HepG2 (cell line): Measurements from ENCODE around the gene CDK14. TPM values are rescaled to one million over a fixed set of nuclear protein-coding genes. Genes with fewer than 3 reads are reported as not detected.

Source experiments
- ATAC-seq: fragments of 200-7000 bp; cut with Tn5 transposase; 3 replicates; pipeline ENCODE4 v1.9.1; 2020; ENCODE audit warnings: mild to moderate bottlenecking, moderate library complexity
- BruUV-seq: library from RNA; stranded (reverse); fragments of 400-500 nt; replicated peaks from 2 replicates; lab custom pipeline; 2021; lab: Mats Ljungman, UMichigan
- CTCF ChIA-PET: fragments of 300-600 bp; formaldehyde crosslinking; extraction: SDS; loops from one replicate; lab custom pipeline; 2021; ENCODE audit warnings: low total read pairs, inconsistent platforms, low intra/inter-chr PET ratio; lab: Yijun Ruan, JAX
- POLR2A ChIA-PET: fragments of 350-600 bp; sonication (Branson Sonifier 250); formaldehyde crosslinking; loops from one replicate; lab custom pipeline; 2020; ENCODE audit warnings: antibody characterized with exemption, inconsistent platforms; lab: Yijun Ruan, JAX
- DNase-seq: peaks from one replicate; pipeline ENCODE4 v3.0.0-alpha.2; 2015; ENCODE audit warnings: low spot score
- FAIRE-seq: peaks from 3 replicates; lab custom pipeline; 2011; peaks lifted over from hg19 to GRCh38; lab: Jason Lieb, UNC
- H2AFZ ChIP-seq: one replicate; pipeline ENCODE4 v1.6.1; 2011; ENCODE audit warnings: low read length, inconsistent platforms
- H3K27ac ChIP-seq: fragments of 300-600 bp; 3 replicates; pipeline ENCODE4 v1.8.0; 2011; ENCODE audit warnings: mixed run types, mild to moderate bottlenecking, mixed read lengths, low read length, inconsistent platforms; ENCODE audit not compliant: insufficient read depth; ENCODE audit errors: extremely low read length
- H3K27me3 ChIP-seq, 2 experiments: fragments of 200-600 bp in 1 of 2; 2 replicates in 1 of 2; 3 replicates in 1 of 2; pipeline versions ENCODE4 v1.6.0 to v1.8.0; 2011; ENCODE audit warnings: low read length in 2 of 2, mild to moderate bottlenecking in 2 of 2, moderate library complexity in 2 of 2, inconsistent platforms in 1 of 2; ENCODE audit not compliant: insufficient read depth in 2 of 2, control insufficient read depth in 1 of 2
- H3K36me3 ChIP-seq, 2 experiments: fragments of 200-600 bp in 1 of 2; replicated peaks in 1 of 2; 2 replicates in 1 of 2; 3 replicates in 1 of 2; pipeline versions ENCODE4 v1.5.1 to v1.8.0; 2011; ENCODE audit warnings: low read length in 2 of 2, inconsistent platforms in 1 of 2; ENCODE audit not compliant: insufficient read depth in 2 of 2, control insufficient read depth in 1 of 2
- H3K4me1 ChIP-seq: 2 replicates; pipeline ENCODE4 v1.5.1; 2012; ENCODE audit warnings: low read length, inconsistent platforms; ENCODE audit not compliant: insufficient read depth
- H3K4me2 ChIP-seq: 2 replicates; pipeline ENCODE4 v1.6.0; 2011; ENCODE audit warnings: low read depth, low read length, inconsistent platforms
- H3K4me3 ChIP-seq, 3 experiments: fragments of 200-600 bp in 1 of 3; sonication (generic), shearing (Covaris generic) in 1 of 3; replicated peaks in 1 of 3; 2 replicates each; pipeline ENCODE4 v1.5.1; 2011 to 2016; ENCODE audit warnings: low read length in 3 of 3, inconsistent platforms in 2 of 3, low read depth in 2 of 3, mild to moderate bottlenecking in 2 of 3, control low read depth in 1 of 3, mixed read lengths in 1 of 3; ENCODE audit not compliant: insufficient read depth in 1 of 3
- H3K79me2 ChIP-seq: one replicate; pipeline ENCODE4 v1.6.1; 2011; ENCODE audit warnings: low read length, inconsistent platforms; ENCODE audit not compliant: insufficient read depth
- H3K9ac ChIP-seq: 2 replicates; pipeline ENCODE4 v1.6.0; 2011; ENCODE audit warnings: mild to moderate bottlenecking, low read depth, low read length, inconsistent platforms; ENCODE audit not compliant: insufficient read depth
- H3K9me3 ChIP-seq: 2 replicates; pipeline ENCODE4 v1.5.1; 2012; ENCODE audit warnings: mild to moderate bottlenecking, low read length
- H4K20me1 ChIP-seq: 2 replicates; pipeline ENCODE4 v1.6.0; 2011; ENCODE audit warnings: inconsistent platforms, mild to moderate bottlenecking, low read length, moderate library complexity; ENCODE audit not compliant: insufficient read depth
- ATF1 ChIP-seq: IDR thresholded peaks from 2 replicates; pipeline ENCODE4 v1.6.1; 2016; ENCODE audit warnings: mild to moderate bottlenecking, control low read depth
- ATM ChIP-seq: fragments of 450-650 bp; IDR thresholded peaks from 2 replicates; pipeline ENCODE4 v1.7.1; 2017; ENCODE audit warnings: mild to moderate bottlenecking, borderline replicate concordance
- ESRRA ChIP-seq: sonication (generic); formaldehyde crosslinking; IDR thresholded peaks from 2 replicates; pipeline ENCODE4 v1.5.1; 2020; ENCODE audit warnings: mild to moderate bottlenecking, low read depth, missing genetic modification reagents
- HCFC1 ChIP-seq: fragments of 150-350 bp; IDR thresholded peaks from 2 replicates; pipeline ENCODE4 v1.6.1; 2014; ENCODE audit warnings: low read depth, low read length
- KMT2A ChIP-seq: sonication (generic); formaldehyde crosslinking; IDR thresholded peaks from 2 replicates; pipeline ENCODE4 v1.4.0; 2020; ENCODE audit warnings: missing genetic modification reagents
- PTBP1 ChIP-seq: fragments of 200-400 bp; formaldehyde crosslinking; IDR thresholded peaks from 2 replicates; pipeline ENCODE4 v1.6.1; 2018; ENCODE audit warnings: low read length, low read depth; ENCODE audit not compliant: poor library complexity, severe bottlenecking
- SKI ChIP-seq: fragments of 450-650 bp; IDR thresholded peaks from one replicate; pipeline ENCODE4 v1.6.1; 2018; ENCODE audit warnings: mild to moderate bottlenecking; ENCODE audit not compliant: partially characterized antibody
- ZFP62 ChIP-seq: sonication (generic); formaldehyde crosslinking; IDR thresholded peaks from 2 replicates; pipeline ENCODE4 v1.4.0; 2020; ENCODE audit warnings: missing genetic modification reagents
- WGBS: methylation state at CpG from one replicate; pipeline ENCODE4 v1.1.6; 2017; ENCODE audit warnings: low lambda C conversion rate; 5-methylcytosine and 5-hydroxymethylcytosine counted together
- in situ Hi-C: cut with HindIII; loops from 2 replicates; pipeline ENCODE4 v1.10.0; 2017; ENCODE audit warnings: low pct_unique_long_range_greater_than_20kb; ENCODE audit not compliant: extremely low pct_ligation_motif_present
- intact Hi-C: fragments of 100-400 bp; cut with micrococcal nuclease; formaldehyde crosslinking; loops from one replicate; pipeline ENCODE4 v1.10.0; 2022; ENCODE audit not compliant: unreplicated experiment
- polyA plus RNA-seq, 8 experiments: library from polyadenylated mRNA; depleted of rRNA in 3 of 8; stranded (reverse) in 7 of 8; unstranded in 1 of 8; fragments of >200 nt; fragmentation: Illumina TruSeq in 4 of 8; extraction: Trizol in 4 of 8; gene quantifications; 2 replicates each; pipeline versions ENCODE4 v1.2.1 to v1.2.3, GENCODE V29; 2011 to 2016; ENCODE audit warnings: low read depth in 4 of 8, missing spikeins in 1 of 8, mixed read lengths in 1 of 8; ENCODE audit not compliant: insufficient read depth in 1 of 8
- total RNA-seq, 5 experiments: library from RNA; depleted of rRNA; stranded (reverse); fragments of >200 nt; fragmentation: Illumina TruSeq; extraction: Trizol; gene quantifications; 2 replicates each; pipeline ENCODE4 v1.2.3, GENCODE V29; 2016; ENCODE audit warnings: low read depth in 1 of 5
- TF ChIP-seq, protein P1 (sequence below): sonication (generic); formaldehyde crosslinking; IDR thresholded peaks from 2 replicates; pipeline ENCODE4 v1.8.0; 2022; ENCODE audit warnings: mild to moderate bottlenecking, missing genetic modification reagents; ENCODE audit not compliant: insufficient replicate concordance
- TF ChIP-seq, protein P2 (sequence below): sonication (generic); formaldehyde crosslinking; IDR thresholded peaks from 2 replicates; pipeline ENCODE4 v1.4.0; 2020; ENCODE audit warnings: missing genetic modification reagents

Gene CDK14
- total and polyA plus RNA-seq, 2 of the 13 experiments (the other 11 are each of a cell fraction or from before 2014, with no cell fraction given), result 0.26 to 0.71 TPM

DNA sequence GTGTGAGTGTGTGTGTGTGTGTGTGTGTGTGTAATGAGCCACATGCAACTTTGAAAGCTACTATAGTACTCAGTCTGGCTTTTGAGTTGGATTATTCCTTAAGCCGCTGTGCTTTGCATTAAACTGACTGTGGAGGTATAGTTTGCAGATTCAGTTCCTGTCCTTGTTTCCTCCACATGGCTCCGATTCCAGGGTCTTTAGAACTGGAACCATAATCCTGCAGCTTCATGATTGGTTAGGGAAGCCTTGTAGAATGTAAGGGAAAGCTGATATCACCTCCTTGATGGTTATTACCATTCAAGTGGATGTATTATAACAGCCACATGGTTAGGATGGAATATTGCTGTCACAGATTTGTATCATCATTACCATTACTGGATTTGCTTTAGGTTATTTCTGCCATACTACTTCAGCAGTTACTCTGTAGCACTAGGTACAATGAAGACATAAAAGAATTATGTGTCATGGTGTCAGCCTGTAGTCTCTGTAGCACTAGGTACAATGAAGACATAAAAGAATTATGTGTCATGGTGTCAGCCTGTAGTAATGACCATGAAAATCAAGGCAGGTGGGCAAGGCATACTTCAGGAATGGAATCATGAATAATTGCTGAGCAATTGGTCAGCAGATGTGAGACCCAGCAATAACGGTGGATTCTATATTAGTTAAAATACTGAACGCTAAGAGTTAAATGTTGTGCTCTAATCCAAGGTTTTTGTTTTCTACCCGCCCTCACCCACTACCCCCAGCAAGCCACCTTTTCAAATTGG, 393.1 kb downstream of the CDK14 start:
- ChIA-PET CTCF (no interaction called here), POLR2A (no interaction called here)
- Histone ChIP-seq H3K4me3 (no peak overlapping the region), H3K4me1 (no peaks in the 10 kb centered on the region), H3K9me3 (no peaks in the 10 kb centered on the region), H4K20me1 (no peaks in the 10 kb centered on the region), H3K79me2 (no peaks in the 10 kb centered on the region), H3K4me2 (no peak overlapping the region), H3K27me3 (no peaks in the 10 kb centered on the region), H3K36me3 (no peaks in the 10 kb centered on the region), H2AFZ (no peak overlapping the region), H3K27ac (no peak overlapping the region), H3K9ac (no peak overlapping the region)
- DNase-seq (no peak), FAIRE-seq (no peak), ATAC-seq (no peak)
- no TSS peak for BruUV-seq
- intact Hi-C loops (no loop called here), in situ Hi-C loops (no loop called here)
- 28% methylated on average over 5 of the region's 5 CpGs for WGBS
- TF ChIP-seq ESRRA (CRISPR knock-in tag), result no peak
- TF ChIP-seq, protein P1, sequence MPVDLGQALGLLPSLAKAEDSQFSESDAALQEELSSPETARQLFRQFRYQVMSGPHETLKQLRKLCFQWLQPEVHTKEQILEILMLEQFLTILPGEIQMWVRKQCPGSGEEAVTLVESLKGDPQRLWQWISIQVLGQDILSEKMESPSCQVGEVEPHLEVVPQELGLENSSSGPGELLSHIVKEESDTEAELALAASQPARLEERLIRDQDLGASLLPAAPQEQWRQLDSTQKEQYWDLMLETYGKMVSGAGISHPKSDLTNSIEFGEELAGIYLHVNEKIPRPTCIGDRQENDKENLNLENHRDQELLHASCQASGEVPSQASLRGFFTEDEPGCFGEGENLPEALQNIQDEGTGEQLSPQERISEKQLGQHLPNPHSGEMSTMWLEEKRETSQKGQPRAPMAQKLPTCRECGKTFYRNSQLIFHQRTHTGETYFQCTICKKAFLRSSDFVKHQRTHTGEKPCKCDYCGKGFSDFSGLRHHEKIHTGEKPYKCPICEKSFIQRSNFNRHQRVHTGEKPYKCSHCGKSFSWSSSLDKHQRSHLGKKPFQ (CRISPR knock-in tag), result no peak
- TF ChIP-seq KMT2A, result no peak
- TF ChIP-seq ZFP62, result no peak
- no peak for TF ChIP-seq HCFC1
- TF ChIP-seq SKI, result no peak
- no peak for TF ChIP-seq ATM
- TF ChIP-seq ATF1, result no peak
- TF ChIP-seq, protein P2, sequence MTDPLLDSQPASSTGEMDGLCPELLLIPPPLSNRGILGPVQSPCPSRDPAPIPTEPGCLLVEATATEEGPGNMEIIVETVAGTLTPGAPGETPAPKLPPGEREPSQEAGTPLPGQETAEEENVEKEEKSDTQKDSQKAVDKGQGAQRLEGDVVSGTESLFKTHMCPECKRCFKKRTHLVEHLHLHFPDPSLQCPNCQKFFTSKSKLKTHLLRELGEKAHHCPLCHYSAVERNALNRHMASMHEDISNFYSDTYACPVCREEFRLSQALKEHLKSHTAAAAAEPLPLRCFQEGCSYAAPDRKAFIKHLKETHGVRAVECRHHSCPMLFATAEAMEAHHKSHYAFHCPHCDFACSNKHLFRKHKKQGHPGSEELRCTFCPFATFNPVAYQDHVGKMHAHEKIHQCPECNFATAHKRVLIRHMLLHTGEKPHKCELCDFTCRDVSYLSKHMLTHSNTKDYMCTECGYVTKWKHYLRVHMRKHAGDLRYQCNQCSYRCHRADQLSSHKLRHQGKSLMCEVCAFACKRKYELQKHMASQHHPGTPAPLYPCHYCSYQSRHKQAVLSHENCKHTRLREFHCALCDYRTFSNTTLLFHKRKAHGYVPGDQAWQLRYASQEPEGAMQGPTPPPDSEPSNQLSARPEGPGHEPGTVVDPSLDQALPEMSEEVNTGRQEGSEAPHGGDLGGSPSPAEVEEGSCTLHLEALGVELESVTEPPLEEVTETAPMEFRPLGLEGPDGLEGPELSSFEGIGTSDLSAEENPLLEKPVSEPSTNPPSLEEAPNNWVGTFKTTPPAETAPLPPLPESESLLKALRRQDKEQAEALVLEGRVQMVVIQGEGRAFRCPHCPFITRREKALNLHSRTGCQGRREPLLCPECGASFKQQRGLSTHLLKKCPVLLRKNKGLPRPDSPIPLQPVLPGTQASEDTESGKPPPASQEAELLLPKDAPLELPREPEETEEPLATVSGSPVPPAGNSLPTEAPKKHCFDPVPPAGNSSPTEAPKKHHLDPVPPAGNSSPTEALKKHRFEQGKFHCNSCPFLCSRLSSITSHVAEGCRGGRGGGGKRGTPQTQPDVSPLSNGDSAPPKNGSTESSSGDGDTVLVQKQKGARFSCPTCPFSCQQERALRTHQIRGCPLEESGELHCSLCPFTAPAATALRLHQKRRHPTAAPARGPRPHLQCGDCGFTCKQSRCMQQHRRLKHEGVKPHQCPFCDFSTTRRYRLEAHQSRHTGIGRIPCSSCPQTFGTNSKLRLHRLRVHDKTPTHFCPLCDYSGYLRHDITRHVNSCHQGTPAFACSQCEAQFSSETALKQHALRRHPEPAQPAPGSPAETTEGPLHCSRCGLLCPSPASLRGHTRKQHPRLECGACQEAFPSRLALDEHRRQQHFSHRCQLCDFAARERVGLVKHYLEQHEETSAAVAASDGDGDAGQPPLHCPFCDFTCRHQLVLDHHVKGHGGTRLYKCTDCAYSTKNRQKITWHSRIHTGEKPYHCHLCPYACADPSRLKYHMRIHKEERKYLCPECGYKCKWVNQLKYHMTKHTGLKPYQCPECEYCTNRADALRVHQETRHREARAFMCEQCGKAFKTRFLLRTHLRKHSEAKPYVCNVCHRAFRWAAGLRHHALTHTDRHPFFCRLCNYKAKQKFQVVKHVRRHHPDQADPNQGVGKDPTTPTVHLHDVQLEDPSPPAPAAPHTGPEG, result no peak
- no peak for TF ChIP-seq PTBP1
